Keratinocyte (primary cell): Measurements from ENCODE around the gene RGMA.

Source experiments
- CTCF ChIP-seq, 3 experiments: IDR thresholded peaks in 1 of 3; conservative IDR thresholded peaks in 1 of 3; optimal IDR thresholded peaks in 1 of 3; 2 replicates in 2 of 3; 3 replicates in 1 of 3; pipeline versions ENCODE3 to v1.5.1; 2011; ENCODE audit warnings: low read length in 3 of 3, mild to moderate bottlenecking in 3 of 3, moderate library complexity in 2 of 3, control low read depth in 1 of 3, inconsistent platforms in 1 of 3; ENCODE audit not compliant: insufficient read depth in 2 of 3; ENCODE audit errors: extremely low read depth in 1 of 3
- EZH2 ChIP-seq: IDR thresholded peaks from one replicate; pipeline ENCODE4 v1.6.1; 2012; ENCODE audit warnings: inconsistent platforms, mild to moderate bottlenecking, low read length, moderate library complexity

- TF ChIP-seq CTCF (optimal IDR thresholded peaks at IDR 0.05 in 1 of 3, IDR thresholded peaks at IDR 0.05 in 1 of 3, conservative IDR thresholded peaks at IDR 0.05 in 1 of 3; ENCODE audit: extremely low read depth in 1 of 3, insufficient read depth in 2 of 3, low read length in 3 of 3) (no peak), EZH2 (no peak)
Observed at GRCh38 chr15:93040288-93041158, 48.5 kb downstream of the RGMA start.
